ENCODE data around the gene ZNF283.

- TF ChIP-seq CTCF (IDR thresholded peaks at IDR 0.05) (no peak), POLR2AphosphoS5 (IDR thresholded peaks at IDR 0.05; ENCODE audit: insufficient read depth in 1 of 2, low read depth in 1 of 2) (no peak), POLR2A (IDR thresholded peaks at IDR 0.05) (no peak)
Observed at GRCh38 chr19:43872547-43873336, 45.6 kb downstream of the ZNF283 start.
